Glomerular visceral epithelial cell (primary cell): ENCODE data around the gene CISD2.
"Not testable (repeated sequence)": the region's sequence is repeated elsewhere in the genome, so short reads cannot be mapped to it uniquely, and the experiment has no call there.

Experiments used
- DNase-seq: peaks from one replicate; pipeline ENCODE4 v3.0.0-alpha.2; 2016; ENCODE audit errors: extremely low spot score

Gene CISD2

GRCh38 chr4:102849579-102850104 is 19.1 kb upstream of the CISD2 start:
- no peak for DNase-seq

DNA sequence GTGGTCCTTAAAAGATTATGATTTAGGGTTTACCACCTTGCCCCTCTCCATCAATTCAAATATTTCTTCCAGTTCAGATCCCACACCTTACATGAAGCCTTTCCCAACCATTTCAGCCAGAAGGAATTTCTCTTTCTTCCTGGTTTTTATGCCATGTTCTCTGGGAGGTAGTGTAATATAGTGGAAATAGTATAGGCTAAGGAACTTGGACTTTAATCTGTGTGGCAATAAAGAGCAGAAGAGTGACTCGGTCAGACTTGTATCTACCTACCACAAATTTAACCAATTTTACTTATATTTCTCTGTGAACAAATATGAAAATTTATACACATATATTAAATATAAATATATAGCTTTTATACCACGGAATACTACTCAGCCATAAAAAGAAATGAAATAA is 18.4 kb upstream of the CISD2 start:
- no peak for DNase-seq

DNA sequence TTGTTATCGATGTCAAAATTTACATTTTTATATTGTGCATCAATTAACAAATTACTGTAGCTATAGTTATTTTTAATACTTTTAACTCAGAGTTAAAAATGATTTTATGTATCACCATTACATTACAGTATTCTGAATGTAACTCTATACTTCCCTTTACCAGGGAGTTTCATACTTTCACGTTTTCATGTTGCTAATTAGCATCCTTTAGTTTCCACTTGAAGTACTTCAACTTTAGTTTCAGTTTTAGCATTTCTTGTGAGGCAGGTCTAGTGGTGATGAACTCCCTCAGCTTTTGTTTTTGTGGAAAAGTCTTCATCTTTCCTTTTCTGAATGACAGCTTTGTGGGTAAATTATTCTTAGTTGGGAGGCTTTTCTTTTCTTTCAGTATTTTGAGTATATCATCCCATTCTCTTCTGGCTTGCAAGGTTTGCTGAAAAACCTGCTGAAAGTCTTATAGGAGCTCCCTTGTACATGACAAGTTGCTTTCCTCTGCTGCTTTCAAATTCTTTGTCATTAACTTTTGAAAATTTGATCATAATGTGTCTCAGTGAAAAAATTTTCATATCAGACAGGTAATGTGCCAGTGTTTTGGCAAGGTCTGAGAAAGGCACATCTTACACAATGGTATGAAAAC is 9.8 kb upstream of the CISD2 start:
- no peak for DNase-seq

DNA sequence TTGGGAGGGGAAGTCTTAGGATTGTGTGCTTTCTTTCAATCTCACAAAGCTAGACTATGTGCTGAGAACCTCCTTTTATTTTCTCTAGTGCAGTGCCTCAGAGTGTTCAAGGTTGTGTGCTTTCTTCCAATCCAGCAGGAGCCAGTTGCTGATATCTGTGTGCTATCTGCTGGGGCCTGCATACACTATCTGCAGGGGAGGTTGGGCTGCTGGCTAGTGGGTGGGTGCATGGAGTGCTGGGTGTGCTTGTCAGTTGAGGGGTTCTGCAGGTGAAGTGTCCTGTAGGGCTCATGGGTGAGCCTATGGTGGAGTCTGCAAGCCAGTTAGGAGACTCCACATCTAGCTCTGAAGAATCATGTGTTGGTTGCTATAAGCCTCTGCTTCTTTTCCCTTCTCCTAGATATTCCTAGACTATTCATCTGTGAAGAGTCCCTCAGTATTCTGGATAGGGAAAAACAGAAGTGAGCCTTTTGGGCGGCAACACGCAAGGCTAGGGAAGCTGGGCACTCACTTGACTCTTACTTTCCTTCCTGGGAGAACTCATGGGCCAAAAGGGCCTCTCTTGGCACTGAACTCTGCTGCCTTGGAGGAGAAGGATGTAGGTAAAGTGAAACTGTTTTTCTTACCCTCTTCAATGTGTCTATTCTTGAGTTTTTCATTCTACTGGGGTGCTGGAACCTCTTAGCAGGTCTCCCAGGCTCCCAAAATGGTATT is 8.0 kb upstream of the CISD2 start:
- no peak for DNase-seq

- no peak for DNase-seq
These were observed 6.8 kb upstream of the CISD2 start for GRCh38 chr4:102862016-102862415.

DNA sequence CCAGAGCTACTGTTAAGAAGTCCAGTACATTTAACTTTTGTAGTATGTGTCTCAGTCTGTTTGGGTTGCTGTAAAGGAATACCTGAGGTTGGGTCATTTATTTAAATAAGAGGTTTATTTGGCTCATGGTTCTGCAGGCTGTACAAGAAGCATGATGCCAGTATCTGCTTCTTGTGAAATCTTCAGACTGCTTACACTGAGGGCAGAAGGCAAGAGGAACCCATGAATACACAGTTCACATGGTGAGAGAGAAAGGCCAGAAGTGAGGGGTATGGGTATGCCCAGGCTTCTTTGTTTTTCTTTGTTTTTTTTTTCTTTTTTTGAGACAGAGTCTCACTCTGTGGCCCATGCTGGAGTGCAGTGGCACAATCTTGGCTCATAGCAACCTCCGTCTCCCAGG is 6.0 kb upstream of the CISD2 start:
- no peak for DNase-seq

DNA sequence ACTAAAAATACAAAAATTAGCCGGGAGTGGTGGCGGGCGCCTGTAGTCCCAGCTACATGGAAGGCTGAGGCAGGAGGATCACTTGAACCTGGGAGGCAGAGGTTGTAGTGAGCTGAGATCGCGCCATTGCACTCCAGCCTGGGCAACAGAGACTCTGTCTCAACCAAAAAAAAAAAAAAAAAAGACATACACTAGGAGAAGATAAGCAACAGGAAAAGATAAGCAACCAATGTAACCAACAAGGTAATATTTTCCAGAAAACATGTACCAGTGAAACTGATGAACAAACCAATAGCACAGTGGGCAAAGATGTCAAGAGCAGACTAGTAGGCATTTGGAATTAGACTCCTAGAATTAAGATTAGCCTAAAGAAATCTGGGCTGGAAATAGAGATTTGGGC is 3.5 kb upstream of the CISD2 start:
- DNase-seq, result not testable (repeated sequence)

DNA sequence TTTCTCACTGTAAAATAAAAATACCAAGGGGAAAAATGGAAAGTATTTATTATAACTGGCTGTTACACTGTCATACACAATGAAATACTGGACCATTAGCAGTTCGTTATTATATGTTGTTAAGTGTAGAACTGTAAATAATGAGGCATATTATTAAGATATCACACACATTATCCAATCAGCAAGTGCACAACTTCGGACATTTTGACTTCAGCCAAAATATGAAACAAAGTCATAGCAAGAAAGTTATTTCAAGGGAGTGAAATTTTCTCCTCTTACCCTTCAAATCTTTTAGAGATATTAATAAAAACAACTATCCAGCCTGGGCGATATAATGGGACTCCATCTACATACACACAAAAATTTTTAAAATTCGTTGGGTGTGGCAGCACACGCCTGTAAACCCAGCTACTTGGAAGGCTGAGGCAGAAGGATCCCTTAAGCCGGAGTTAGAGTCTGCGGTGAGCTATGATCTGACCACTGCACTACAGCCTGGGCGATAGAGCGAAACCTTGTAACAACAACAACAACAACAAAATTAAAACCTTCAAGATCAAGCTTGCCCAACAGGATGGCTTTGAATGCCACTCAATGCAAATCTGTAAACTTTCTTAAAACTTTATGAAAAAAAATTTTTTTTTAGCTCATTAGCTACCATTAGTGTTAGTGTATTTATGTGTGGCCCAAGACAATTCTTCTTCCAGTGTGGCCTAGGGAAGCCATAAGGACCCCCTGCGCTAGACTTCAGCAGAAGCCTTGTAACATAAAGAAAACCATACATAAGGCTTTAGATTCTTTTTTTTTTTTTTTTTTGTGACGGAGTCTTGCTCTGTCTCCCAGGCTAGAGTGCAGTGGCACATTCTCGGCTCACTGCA is 1.3 kb upstream of the CISD2 start:
- DNase-seq, result no peak

GRCh38 chr4:102868153-102868780 is 525 bp upstream of the CISD2 start:
- no peak for DNase-seq

DNA sequence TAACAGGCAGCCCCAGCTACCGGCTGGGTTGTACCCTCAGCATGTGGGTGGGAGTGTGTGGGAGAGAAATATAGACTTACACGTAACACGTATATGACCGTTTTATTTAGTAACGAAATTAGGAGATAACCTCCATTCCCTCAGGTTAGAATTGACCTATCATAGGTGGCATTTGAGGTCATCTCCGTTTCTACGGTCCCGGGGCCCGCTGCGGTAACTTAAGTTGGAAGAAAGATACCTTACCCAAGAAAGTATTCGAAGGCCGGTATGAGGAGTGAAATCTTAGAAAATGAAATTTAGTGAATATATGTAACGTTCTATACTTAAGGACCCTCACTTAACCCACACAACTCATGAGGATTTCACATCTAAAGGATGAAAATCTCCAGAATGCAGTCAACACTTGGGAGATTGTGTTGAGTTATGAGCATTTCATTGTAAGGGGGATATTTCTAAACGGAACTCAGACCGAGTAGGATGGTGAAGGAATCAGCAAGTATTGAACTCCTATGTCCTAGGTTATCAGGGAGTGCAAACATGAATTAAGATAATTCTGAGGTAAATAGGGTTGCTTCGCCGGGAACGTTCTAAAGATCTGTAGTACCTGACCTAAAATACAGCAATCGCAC is 891 bp downstream of the CISD2 start:
- no peak for DNase-seq

DNA sequence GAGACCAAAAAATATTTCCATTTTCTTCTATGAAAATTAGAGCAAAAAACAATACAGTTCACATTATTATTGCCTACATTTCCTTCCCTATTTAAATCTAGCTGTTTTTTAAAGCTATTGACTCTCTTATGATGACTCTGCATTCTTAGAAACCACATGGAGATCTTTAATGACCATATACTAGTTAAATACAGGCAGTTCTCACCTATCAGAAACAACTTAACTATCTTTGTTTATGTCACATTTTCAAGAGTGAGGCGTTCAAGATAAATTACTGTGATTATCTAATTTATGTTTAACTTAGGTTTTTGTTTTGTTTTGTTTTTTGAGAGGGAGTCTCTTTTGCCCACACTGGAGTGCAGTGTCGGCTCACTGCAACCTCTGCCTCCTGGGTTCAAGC is 3.0 kb downstream of the CISD2 start:
- no peak for DNase-seq

DNA sequence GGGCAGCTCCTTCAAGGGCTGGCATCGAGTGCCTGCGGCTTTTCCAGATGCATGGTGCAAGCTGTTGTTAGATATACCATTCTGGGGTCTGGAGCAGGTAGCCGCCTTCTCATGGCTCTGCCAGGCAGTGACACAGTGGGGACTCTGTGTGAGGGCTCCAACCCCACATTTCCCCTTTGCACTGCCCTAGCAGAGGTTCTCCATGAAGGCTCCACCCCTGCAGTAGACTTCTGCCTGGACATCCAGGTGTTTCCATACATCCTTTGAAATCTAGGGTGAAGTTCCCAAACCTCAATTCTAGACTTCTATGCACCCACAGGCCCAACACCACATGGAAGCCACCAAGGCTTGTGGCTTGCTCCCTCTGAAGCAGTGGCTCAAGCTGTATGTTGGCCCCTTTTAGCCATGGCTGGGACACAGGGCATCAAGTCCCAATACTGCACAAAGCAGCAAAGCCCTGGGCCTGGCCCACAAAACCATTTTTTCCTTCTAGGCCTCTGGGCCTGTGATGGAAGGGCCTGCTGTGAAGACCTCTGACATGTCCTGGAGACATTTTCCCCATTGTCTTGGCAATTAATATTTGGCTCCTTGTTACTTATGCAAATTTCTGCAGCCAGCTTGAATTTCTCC is 8.8 kb downstream of the CISD2 start:
- DNase-seq, result not testable (repeated sequence)

DNA sequence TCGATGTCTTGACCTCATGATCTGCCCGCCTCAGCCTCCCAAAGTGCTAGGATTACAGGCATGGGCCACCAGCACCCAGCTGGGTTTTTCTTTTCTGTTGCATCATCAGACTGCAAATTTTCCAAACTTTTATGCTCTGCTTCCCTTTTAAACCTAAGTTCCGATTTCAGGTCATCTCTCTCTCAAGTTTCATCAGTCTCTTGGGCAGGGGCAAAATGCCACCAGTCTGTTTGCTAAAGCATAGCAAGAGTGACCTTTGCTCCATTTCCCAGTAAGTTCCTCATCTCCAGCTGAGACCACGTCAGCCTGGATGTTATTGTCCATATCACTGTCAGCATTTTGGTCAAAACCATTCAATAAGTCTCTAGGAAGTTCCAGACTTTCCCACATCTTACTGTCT is 9.6 kb downstream of the CISD2 start:
- DNase-seq, result not testable (repeated sequence)

- no peak for DNase-seq
These were observed 10.1 kb downstream of the CISD2 start for GRCh38 chr4:102878901-102879300.

DNA sequence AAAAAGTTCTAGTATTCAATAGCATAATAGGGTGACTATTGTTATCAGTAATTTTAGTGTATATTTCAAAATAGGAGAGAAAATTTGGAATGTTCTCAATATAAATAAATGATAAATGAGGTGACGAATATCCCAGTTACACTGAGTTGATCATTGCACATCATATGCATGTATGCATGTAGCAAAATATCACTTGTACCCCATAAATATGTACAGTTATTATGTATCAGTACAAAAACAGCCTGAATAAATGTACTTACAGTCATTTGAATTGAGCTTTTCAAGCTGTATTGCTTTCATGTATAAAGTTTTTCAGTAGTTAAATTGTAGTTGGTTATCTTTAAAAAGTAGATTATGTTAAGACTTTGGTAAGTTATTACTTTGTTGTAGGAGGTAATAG is 12.6 kb downstream of the CISD2 start:
- no peak for DNase-seq

DNA sequence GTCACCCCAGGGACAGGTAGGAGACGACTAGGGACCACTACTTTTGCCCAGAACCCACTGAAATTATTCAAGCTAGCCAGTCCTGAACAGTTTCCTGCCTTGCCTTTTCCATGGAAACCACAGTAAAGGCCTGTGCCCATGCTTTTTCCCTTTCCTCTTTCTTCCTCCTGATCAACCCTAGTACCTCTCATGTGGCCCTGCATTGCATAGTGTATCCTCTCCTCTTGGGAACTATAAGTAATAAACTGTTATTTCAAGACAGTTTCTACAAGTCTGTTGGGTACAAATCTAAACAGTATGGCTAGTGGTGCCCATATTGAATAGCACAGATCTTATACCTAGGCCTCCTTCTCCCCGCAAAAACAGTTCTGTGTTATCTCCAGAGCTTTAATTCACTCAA is 14.5 kb downstream of the CISD2 start:
- DNase-seq, result no peak

DNA sequence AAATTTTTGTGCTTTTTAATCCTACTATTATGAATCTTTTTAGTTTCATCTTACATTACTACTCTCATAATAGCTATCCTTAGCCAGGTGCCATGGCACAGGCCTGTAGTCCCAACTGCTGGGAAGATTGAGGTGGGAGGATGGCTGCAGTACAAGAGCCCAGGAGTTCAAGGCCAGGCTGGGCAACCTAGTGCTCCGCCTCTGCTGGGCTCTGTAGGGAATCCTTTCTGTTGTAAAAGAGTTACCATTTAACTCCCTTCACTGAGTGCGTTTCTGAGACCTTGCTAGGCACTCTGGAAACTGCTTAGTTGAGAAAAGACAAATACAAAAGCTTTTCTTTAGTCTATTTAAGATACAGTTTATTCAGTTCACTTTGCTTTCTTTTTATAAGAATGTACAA is 19.8 kb downstream of the CISD2 start:
- DNase-seq, result not testable (repeated sequence)

GRCh38 chr4:102889866-102890265 is 21.1 kb downstream of the CISD2 start:
- peak; percentile 30 for DNase-seq

- DNase-seq, result not testable (repeated sequence)
These were observed 27.8 kb downstream of the CISD2 start for GRCh38 chr4:102896547-102896946.

DNA sequence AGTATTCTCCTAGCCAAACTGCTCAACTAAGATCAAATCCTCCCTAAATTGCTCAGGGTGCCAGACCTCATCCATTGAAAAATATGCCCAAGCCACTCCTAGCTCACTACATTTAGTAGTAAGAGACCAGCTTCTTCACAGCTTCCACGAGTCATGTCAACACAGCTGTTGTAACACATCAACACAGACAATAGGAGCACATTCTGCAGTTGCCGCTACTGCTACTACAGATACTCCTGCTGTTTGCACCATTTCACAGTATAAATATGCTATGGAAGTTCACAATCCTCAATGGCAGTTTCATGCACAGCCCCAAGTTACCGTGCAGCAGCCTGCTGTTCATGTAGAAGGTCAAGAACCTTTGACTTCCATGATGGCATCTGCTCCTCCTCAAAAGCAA is 28.8 kb downstream of the CISD2 start:
- DNase-seq, result not testable (repeated sequence)

GRCh38 chr4:102901804-102902203 is 33.0 kb downstream of the CISD2 start:
- no peak for DNase-seq
